Peyer's patch (tissue), 4 donors: ENCODE data around the gene KLHL18.

Source experiments
- POLR2A ChIP-seq, 2 donors: fragments of 450-650 bp; IDR thresholded peaks; one replicate each; pipeline ENCODE4 v1.5.1; 2017; ENCODE audit warnings: antibody characterized with exemption in 2 of 2, mild to moderate bottlenecking in 2 of 2, moderate library complexity in 2 of 2
- TF ChIP-seq, protein P1 (sequence below), 6 experiments: fragments of 450-650 bp in 4 of 6; fragments of 200-600 bp in 2 of 6; sonication (generic) in 1 of 6; IDR thresholded peaks; one replicate each; pipeline ENCODE4 v1.5.1; 2017 to 2019; ENCODE audit warnings: antibody characterized with exemption in 6 of 6, mild to moderate bottlenecking in 3 of 6, moderate library complexity in 1 of 6

DNA sequence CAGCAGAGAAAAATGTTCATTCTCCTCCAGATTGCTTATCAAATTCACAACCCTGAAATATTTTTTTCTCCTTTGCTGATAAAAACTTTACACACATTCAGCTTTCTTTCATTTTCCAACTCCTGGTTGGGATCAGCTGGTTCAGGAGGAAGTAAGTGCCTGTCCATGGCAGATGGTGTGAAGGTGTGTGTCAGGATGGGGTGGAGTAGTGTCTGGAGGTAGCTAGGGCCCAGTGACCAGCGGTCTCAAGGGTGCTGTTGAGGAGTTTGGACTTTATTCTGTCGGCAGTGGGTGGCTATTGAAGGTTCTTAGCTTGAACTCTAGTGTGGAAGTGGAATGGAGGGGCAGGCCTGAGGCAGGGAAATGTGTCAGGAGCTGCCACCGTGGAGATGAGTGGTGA is 51.2 kb downstream of the KLHL18 start:
- TF ChIP-seq, protein P1, sequence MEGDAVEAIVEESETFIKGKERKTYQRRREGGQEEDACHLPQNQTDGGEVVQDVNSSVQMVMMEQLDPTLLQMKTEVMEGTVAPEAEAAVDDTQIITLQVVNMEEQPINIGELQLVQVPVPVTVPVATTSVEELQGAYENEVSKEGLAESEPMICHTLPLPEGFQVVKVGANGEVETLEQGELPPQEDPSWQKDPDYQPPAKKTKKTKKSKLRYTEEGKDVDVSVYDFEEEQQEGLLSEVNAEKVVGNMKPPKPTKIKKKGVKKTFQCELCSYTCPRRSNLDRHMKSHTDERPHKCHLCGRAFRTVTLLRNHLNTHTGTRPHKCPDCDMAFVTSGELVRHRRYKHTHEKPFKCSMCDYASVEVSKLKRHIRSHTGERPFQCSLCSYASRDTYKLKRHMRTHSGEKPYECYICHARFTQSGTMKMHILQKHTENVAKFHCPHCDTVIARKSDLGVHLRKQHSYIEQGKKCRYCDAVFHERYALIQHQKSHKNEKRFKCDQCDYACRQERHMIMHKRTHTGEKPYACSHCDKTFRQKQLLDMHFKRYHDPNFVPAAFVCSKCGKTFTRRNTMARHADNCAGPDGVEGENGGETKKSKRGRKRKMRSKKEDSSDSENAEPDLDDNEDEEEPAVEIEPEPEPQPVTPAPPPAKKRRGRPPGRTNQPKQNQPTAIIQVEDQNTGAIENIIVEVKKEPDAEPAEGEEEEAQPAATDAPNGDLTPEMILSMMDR (IDR thresholded peaks at IDR 0.05), result no peak
- no peak for TF ChIP-seq POLR2A (IDR thresholded peaks at IDR 0.05)
